Measurements from ENCODE around the gene SMYD3. TPM values are rescaled to one million over a fixed set of nuclear protein-coding genes. Genes with fewer than 3 reads are reported as not detected.

Gene SMYD3
- total and polyA plus RNA-seq, 9 of the 15 experiments (the other 6 are each of a cell fraction or from before 2014, with no cell fraction given): 128 to 440 (median 197) TPM

DNA sequence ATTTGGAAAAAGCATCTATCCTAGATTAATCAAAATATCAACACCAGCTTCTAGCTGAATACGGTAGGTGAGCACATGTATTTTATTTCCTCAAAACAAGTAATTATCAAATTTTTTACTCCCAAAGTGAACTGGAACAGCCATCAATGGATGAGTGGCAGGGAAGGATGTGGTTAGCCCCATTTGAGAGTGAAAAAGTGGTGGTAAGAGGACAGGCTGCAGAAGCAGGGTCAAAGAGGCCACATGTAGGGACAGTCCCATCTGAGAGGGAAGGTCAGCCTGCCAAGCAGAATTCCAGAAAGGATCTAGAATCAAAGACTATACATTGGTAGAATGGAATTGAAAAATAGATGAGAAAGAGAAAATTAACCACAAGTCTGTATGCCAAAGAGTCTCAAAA lies 163.8 kb downstream of the SMYD3 start:
- Histone ChIP-seq H3K36me3 (ENCODE audit: control insufficient read depth, insufficient read depth, low read length) (no peaks in the 10 kb centered on the region), H3K4me3 (no peak overlapping the region), H3K4me2 (ENCODE audit: insufficient read depth, low read length) (no peak overlapping the region), H2AFZ (ENCODE audit: low read depth, low read length) (no peak overlapping the region), H3K27ac (ENCODE audit: extremely low read depth, low read depth, low read length) (no peak overlapping the region), H3K79me2 (ENCODE audit: control insufficient read depth, insufficient read depth, low read length) (no peaks in the 10 kb centered on the region), H3K9me1 (ENCODE audit: control insufficient read depth, insufficient read depth, low read length) (no peaks in the 10 kb centered on the region), H4K20me1 (replicated peaks; ENCODE audit: control insufficient read depth, insufficient read depth, low read length) (no peaks in the 10 kb centered on the region), H3K27me3 (ENCODE audit: control insufficient read depth in 2 of 2, insufficient read depth in 2 of 2, low read length in 2 of 2) (no peaks in the 10 kb centered on the region), H3K9me3 (replicated peaks; ENCODE audit: control insufficient read depth, insufficient read depth, low read depth, low read length) (no peaks in the 10 kb centered on the region), H3K4me1 (replicated peaks in 1 of 2; ENCODE audit: control insufficient read depth in 2 of 2, insufficient read depth in 2 of 2, low read length in 2 of 2) (peaks cover 0 to 2% of the 10 kb centered on the region in 2 experiments; a peak in 1 of 5 replicates), H3K9ac (ENCODE audit: insufficient read depth in 1 of 2, low read depth in 2 of 2, low read length in 2 of 2) (no peak overlapping the region)
- 92% methylated on average over 1 of the region's 1 CpG for WGBS (ENCODE audit: insufficient coverage, low coverage, missing lambda C conversion rate)
- DNase-seq (ENCODE audit: extremely low read depth in 1 of 4, low spot score in 3 of 4): no peak
- POLR2A ChIA-PET: no interaction called here
- CTCF ChIA-PET (ENCODE audit: low intra/inter-chr PET ratio): no interaction called here
- FAIRE-seq: no peak
- no peak for TF ChIP-seq EGR1 (conservative IDR thresholded peaks at IDR 0.05)
- no peak for TF ChIP-seq CHD1 (IDR thresholded peaks at IDR 0.05; ENCODE audit: low read length)
- no peak for TF ChIP-seq KLF6 (CRISPR knock-in tag; IDR thresholded peaks at IDR 0.05; ENCODE audit: borderline replicate concordance)
- TF ChIP-seq GATAD2B (IDR thresholded peaks at IDR 0.05; ENCODE audit: borderline replicate concordance): no peak
- TF ChIP-seq SLC30A9 (CRISPR knock-in tag; IDR thresholded peaks at IDR 0.05): no peak
- TF ChIP-seq, protein P1, sequence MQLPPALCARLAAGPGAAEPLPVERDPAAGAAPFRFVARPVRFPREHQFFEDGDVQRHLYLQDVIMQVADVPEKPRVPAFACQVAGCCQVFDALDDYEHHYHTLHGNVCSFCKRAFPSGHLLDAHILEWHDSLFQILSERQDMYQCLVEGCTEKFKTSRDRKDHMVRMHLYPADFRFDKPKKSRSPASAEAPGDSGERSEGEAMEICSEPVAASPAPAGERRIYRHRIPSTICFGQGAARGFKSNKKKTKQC (CRISPR knock-in tag; IDR thresholded peaks at IDR 0.05): no peak
- TF ChIP-seq RBM17 (IDR thresholded peaks at IDR 0.05; ENCODE audit: borderline replicate concordance, low read depth, low read length): no peak
- no peak for TF ChIP-seq MCM7 (IDR thresholded peaks at IDR 0.05)
- TF ChIP-seq HMG20A (CRISPR knock-in tag; conservative IDR thresholded peaks at IDR 0.05): no peak
- TF ChIP-seq, protein P2, sequence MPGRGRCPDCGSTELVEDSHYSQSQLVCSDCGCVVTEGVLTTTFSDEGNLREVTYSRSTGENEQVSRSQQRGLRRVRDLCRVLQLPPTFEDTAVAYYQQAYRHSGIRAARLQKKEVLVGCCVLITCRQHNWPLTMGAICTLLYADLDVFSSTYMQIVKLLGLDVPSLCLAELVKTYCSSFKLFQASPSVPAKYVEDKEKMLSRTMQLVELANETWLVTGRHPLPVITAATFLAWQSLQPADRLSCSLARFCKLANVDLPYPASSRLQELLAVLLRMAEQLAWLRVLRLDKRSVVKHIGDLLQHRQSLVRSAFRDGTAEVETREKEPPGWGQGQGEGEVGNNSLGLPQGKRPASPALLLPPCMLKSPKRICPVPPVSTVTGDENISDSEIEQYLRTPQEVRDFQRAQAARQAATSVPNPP (IDR thresholded peaks at IDR 0.05; ENCODE audit: borderline replicate concordance, insufficient read depth, insufficient read length): no peak
- no peak for TF ChIP-seq TRIM24 (IDR thresholded peaks at IDR 0.05)
- TF ChIP-seq CCNT2 (IDR thresholded peaks at IDR 0.05; ENCODE audit: borderline replicate concordance, extremely low read depth, insufficient read length, low read depth, low read length): no peak
- no peak for TF ChIP-seq ILF3 (IDR thresholded peaks at IDR 0.05; ENCODE audit: borderline replicate concordance)
- TF ChIP-seq, protein P3, sequence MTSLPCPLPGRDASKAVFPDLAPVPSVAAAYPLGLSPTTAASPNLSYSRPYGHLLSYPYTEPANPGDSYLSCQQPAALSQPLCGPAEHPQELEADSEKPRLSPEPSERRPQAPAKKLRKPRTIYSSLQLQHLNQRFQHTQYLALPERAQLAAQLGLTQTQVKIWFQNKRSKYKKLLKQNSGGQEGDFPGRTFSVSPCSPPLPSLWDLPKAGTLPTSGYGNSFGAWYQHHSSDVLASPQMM (CRISPR knock-in tag; IDR thresholded peaks at IDR 0.05): no peak
- TF ChIP-seq EWSR1 (IDR thresholded peaks at IDR 0.05; ENCODE audit: borderline replicate concordance, low read depth, partially characterized antibody): no peak
- no peak for TF ChIP-seq GABPB1 (CRISPR knock-in tag; IDR thresholded peaks at IDR 0.05)
- in situ Hi-C loops (cut with MboI) (no loop called here), intact Hi-C loops (cut with micrococcal nuclease) (no loop called here)
- ATAC-seq: no peak
- BruUV-seq (replicated peaks): no TSS peak

Data from K562 (cell line).